Thyroid gland (tissue), 4 donors: ENCODE measurements around the gene INO80.

Experiments used
- POLR2A ChIP-seq, 2 donors: fragments of 450-650 bp; IDR thresholded peaks; one replicate each; pipeline ENCODE4 v1.6.1; 2017; ENCODE audit warnings: antibody characterized with exemption in 2 of 2, mild to moderate bottlenecking in 2 of 2, moderate library complexity in 1 of 2
- TF ChIP-seq, protein P1 (sequence below), 6 experiments: fragments of 200-600 bp in 3 of 6; fragments of 450-650 bp in 3 of 6; sonication (generic) in 3 of 6; IDR thresholded peaks; one replicate each; pipeline ENCODE4 v1.5.1; 2016 to 2019; ENCODE audit warnings: antibody characterized with exemption in 6 of 6, mild to moderate bottlenecking in 2 of 6, inconsistent platforms in 1 of 6, moderate library complexity in 1 of 6

DNA sequence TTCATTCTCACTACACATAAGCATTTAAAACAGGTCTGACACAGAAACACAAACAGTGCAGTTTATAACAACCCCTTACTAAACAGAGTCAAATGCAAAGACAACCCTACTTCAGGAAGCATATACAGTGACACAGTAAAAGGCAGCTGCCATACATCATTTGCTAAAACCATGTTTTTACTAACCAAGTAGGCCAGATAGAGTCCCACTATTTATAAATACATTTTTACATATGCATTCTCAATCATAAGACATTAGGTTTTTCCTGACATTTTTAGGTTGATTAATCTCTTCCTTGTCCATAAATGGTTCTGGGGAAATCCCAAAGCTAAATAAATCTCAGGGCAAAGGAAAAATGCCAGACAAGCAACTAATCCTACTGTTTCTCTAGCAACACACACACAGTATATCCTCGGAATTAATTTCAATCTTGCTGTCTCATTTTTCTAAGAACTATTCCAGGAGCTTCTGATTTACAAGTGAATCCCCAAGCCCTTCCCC lies 123.8 kb downstream of the INO80 start:
- TF ChIP-seq, protein P1, sequence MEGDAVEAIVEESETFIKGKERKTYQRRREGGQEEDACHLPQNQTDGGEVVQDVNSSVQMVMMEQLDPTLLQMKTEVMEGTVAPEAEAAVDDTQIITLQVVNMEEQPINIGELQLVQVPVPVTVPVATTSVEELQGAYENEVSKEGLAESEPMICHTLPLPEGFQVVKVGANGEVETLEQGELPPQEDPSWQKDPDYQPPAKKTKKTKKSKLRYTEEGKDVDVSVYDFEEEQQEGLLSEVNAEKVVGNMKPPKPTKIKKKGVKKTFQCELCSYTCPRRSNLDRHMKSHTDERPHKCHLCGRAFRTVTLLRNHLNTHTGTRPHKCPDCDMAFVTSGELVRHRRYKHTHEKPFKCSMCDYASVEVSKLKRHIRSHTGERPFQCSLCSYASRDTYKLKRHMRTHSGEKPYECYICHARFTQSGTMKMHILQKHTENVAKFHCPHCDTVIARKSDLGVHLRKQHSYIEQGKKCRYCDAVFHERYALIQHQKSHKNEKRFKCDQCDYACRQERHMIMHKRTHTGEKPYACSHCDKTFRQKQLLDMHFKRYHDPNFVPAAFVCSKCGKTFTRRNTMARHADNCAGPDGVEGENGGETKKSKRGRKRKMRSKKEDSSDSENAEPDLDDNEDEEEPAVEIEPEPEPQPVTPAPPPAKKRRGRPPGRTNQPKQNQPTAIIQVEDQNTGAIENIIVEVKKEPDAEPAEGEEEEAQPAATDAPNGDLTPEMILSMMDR (IDR thresholded peaks at IDR 0.05) = no peak
- TF ChIP-seq POLR2A (IDR thresholded peaks at IDR 0.05) = no peak
